Measurements from ENCODE around the gene TOP2A. TPM values are rescaled to one million over a fixed set of nuclear protein-coding genes. Genes with fewer than 3 reads are reported as not detected.
A peak's percentile ranks its signal among the peaks of the same experiment; 100 is the strongest.
"Not testable (repeated sequence)": the region's sequence is repeated elsewhere in the genome, so short reads cannot be mapped to it uniquely, and the experiment has no call there.

The TOP2A gene
- total RNA-seq, 2 donors from 2014 or later = 324 to 425 TPM

DNA sequence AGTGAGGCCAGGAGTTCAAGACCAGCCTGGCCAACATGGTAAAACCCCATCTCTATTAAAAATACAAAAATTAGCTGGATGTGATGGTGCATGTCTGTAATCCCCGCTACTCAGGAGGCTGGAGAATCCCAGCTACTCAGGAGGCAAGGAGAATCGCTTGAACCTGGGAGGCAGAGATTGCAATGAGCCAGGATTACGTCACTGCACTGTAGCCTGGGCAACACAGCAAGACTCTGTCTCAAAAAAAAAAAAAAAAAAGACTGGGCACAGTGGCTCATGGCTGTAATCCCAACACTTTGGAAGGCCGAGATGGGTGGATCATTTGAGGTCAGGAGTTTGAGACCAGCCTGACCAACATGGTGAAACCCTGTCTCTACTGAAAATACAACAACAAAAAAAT lies 8.2 kb downstream of the TOP2A start:
- not testable (repeated sequence) for ATAC-seq (replicated peaks in 1 of 2); H3K27me3 Mint-ChIP-seq (ENCODE audit: low read depth); H3K4me3 Mint-ChIP-seq; H3K4me1 Mint-ChIP-seq (ENCODE audit: low read depth); DNase-seq; H3K27ac Mint-ChIP-seq; H3K9me3 Mint-ChIP-seq
- peaks cover 10 to 59% of the 10 kb centered on the region in 2 donors for H3K36me3 Mint-ChIP-seq (ENCODE audit: insufficient read depth in 2 of 2)

DNA sequence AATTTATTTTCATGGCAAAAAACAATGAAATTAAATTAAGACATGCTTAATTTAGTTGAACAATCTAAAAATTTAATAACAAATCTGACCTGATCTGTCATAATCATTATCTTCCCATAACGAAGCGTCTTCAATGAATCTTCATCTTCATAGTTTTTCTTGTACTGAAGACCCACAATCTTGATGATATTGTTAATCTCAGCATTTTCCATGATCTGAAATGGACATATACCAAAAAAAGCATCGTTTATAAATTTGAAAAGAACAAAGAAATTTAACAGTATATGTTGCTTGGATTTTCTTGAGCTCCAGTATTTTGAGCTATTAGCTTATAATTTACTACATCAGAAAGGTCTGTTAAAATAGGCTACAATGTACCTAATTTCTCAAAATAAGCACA lies 10.2 kb downstream of the TOP2A start:
- ATAC-seq (replicated peaks in 1 of 2) = no peak
- no peaks in the 10 kb centered on the region for H3K27me3 Mint-ChIP-seq (ENCODE audit: low read depth)
- H3K27ac Mint-ChIP-seq = no peak overlapping the region
- H3K9me3 Mint-ChIP-seq = no peaks in the 10 kb centered on the region
- DNase-seq = no peak
- H3K36me3 Mint-ChIP-seq (ENCODE audit: insufficient read depth in 2 of 2) = peaks cover 9 to 60% of the 10 kb centered on the region in 2 donors
- H3K4me3 Mint-ChIP-seq = no peak overlapping the region
- H3K4me1 Mint-ChIP-seq (ENCODE audit: low read depth) = peaks cover 13% of the 10 kb centered on the region

DNA sequence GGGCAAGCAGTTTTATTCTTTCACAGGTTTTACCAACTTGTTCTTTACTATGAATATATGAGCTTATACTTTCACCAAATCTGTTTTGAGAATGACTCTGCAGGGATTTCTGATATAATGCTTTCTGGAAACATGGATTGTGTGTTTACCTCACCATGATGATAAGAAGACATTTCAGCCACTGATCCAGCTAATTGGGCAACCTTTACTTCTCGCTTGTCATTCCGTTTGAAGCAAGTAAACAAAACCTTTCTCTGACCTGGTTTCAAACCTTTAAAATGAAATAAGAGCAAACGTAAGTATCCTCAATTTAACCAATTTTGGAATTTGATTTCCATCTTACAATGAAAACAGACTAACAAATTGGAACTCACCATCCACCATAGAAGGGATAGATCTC lies 13.7 kb downstream of the TOP2A start:
- DNase-seq (no peak), ATAC-seq (replicated peaks in 1 of 2) (no peak)
- Mint-ChIP-seq H3K36me3 (ENCODE audit: insufficient read depth in 2 of 2) (peaks cover 12 to 61% of the 10 kb centered on the region in 2 donors), H3K4me3 (no peak overlapping the region), H3K4me1 (ENCODE audit: low read depth) (peaks cover 13% of the 10 kb centered on the region), H3K27ac (no peak overlapping the region), H3K27me3 (ENCODE audit: low read depth) (no peaks in the 10 kb centered on the region), H3K9me3 (no peaks in the 10 kb centered on the region)

DNA sequence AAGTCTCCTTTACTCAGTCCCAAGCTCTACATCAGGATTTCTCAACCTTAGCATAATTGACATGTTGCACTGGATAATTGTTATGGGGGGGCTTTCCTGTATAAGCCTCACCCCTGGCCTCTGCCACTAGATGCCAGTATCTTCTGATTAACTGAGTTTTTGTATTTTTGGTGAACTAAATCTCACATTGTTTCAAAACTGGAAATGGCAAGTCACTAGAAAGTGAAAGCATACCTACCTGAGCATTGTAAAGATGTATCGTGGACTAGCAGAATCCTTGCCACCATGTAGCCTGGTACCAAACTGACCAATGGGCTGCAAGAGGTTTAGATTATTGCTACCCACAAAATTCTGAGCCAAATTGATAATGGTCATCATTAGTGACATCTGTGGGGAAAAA lies 15.0 kb downstream of the TOP2A start:
- H3K27me3 Mint-ChIP-seq (ENCODE audit: low read depth) = no peaks in the 10 kb centered on the region
- no peak overlapping the region for H3K4me3 Mint-ChIP-seq
- no peak overlapping the region for H3K27ac Mint-ChIP-seq
- no peaks in the 10 kb centered on the region for H3K9me3 Mint-ChIP-seq
- DNase-seq (no peak), ATAC-seq (replicated peaks in 1 of 2) (peak in 1 of 2 donors; percentile 9)
- H3K4me1 Mint-ChIP-seq (ENCODE audit: low read depth) = peaks cover 13% of the 10 kb centered on the region
- peaks cover 11 to 71% of the 10 kb centered on the region in 2 donors for H3K36me3 Mint-ChIP-seq (ENCODE audit: insufficient read depth in 2 of 2)

DNA sequence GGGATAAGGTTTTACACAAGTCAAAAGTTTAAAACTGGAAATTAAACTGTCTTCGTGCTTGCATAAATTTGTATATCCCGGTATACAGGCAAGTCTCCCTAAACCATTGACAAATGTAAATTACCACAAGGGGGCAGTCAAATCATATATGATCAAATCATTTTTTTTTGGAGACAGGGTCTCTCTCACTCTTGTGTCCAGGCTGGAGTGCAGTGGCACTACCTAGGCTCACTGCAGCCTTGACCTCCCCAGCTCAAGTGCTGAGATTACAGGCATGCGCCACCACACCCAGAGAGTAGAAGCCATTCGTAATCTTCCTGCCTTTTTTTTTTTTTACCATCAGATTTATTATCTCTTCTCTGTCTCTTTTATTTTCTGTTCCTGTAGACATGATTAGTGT lies 18.5 kb downstream of the TOP2A start:
- H3K4me3 Mint-ChIP-seq = no peak overlapping the region
- no peaks in the 10 kb centered on the region for H3K9me3 Mint-ChIP-seq
- H3K4me1 Mint-ChIP-seq (ENCODE audit: low read depth) = peaks cover 11% of the 10 kb centered on the region
- no peaks in the 10 kb centered on the region for H3K27me3 Mint-ChIP-seq (ENCODE audit: low read depth)
- DNase-seq (no peak), ATAC-seq (replicated peaks in 1 of 2) (peak in 1 of 2 donors; percentile 52)
- peaks cover 12 to 65% of the 10 kb centered on the region in 2 donors for H3K36me3 Mint-ChIP-seq (ENCODE audit: insufficient read depth in 2 of 2)
- peak overlapping the region; percentile 40 for H3K27ac Mint-ChIP-seq

DNA sequence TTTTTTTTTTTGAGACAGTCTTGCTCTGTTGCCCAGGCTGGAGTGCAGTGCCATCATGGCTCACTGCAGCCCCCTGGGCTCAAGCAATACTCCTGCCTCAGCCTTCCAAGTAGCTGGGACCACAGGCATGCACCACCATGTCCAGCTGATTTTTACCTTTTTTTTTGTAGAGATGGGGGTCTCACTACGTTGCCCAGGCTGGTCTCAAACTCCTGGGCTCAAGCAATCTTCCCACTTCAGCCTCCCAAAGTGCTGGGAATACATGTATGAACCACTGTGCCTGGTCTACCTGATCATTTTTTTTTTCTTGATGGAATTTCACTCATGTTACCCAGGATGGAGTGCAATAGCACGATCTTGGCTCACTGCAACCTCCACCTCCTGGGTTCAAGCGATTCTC lies 31.1 kb downstream of the TOP2A start:
- H3K9me3 Mint-ChIP-seq; H3K27me3 Mint-ChIP-seq (ENCODE audit: low read depth); H3K4me1 Mint-ChIP-seq (ENCODE audit: low read depth); H3K4me3 Mint-ChIP-seq; ATAC-seq (replicated peaks in 1 of 2); H3K27ac Mint-ChIP-seq; DNase-seq: not testable (repeated sequence)
- peaks cover 0 to 25% of the 10 kb centered on the region in 2 donors for H3K36me3 Mint-ChIP-seq (ENCODE audit: insufficient read depth in 2 of 2)

DNA sequence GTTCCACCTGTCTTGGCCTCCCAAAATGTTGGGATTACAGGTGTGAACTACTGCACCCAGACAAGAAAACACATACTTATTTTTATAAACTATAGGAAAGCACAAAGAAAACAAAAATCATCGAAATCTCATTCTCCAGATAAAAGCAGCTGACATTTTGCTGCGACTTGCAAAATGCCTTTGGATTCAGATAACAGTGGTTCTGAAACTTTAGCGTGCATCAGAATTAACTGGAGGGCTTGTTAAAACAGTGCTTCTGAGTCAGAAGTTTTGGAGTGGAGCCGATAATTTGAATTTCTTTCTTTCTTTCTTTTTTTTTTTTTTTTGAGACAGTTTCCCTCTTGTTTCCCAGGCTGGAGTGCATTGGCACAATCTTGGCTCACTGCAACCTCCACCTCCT lies 35.4 kb downstream of the TOP2A start:
- H3K27me3 Mint-ChIP-seq (ENCODE audit: low read depth) = peaks cover 5% of the 10 kb centered on the region
- H3K9me3 Mint-ChIP-seq = no peaks in the 10 kb centered on the region
- H3K4me3 Mint-ChIP-seq = no peak overlapping the region
- H3K4me1 Mint-ChIP-seq (ENCODE audit: low read depth) = peaks cover under 1% of the 10 kb centered on the region
- no peak for DNase-seq
- no peak for ATAC-seq (replicated peaks in 1 of 2)
- H3K36me3 Mint-ChIP-seq (ENCODE audit: insufficient read depth in 2 of 2) = peaks cover 0 to 3% of the 10 kb centered on the region in 2 donors
- H3K27ac Mint-ChIP-seq = no peak overlapping the region

DNA sequence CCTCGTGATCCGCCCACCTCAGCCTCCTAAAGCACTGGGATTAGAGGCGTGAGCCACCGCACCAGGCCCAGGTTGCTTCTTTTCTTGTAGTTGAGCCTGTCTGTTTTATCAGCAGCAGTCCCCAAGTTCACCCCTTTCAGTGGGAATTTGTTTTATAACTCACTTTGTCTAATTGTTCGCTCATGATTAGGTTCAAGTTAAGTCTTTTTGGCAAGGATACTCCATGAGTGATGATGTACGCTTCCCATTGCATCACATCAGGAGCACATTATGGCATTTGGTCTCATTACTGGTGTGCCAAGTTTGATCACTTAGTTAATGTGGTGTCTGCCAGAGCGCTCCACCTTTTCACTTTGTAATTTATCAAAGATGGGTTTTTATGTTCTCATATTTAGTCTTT lies 38.7 kb downstream of the TOP2A start:
- Mint-ChIP-seq H3K36me3 (ENCODE audit: insufficient read depth in 2 of 2) (peaks cover 0 to 2% of the 10 kb centered on the region in 2 donors), H3K27ac (no peak overlapping the region), H3K27me3 (ENCODE audit: low read depth) (peaks cover 14% of the 10 kb centered on the region), H3K4me3 (no peak overlapping the region), H3K9me3 (no peaks in the 10 kb centered on the region), H3K4me1 (ENCODE audit: low read depth) (peaks cover 18% of the 10 kb centered on the region)
- DNase-seq (no peak), ATAC-seq (replicated peaks in 1 of 2) (no peak)

DNA sequence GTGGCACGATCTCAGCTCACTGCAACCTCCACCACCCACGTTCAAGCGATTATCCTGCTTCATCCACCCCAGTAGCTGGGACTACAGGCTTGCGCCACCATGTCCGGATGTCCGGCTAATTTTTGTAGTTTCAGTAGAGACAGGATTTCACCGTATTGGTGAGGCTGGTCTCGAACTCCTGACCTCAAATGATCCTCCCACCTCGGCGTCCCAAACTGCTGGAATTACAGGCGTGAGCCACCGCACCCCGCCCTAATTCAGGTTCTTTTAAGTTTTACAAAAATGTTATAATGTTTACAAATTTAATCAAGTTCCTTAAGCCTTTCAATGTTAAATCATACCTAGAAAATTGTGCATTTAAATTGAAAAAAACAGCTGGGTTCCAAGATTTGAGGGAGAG lies 39.9 kb downstream of the TOP2A start:
- no peak for DNase-seq
- H3K27me3 Mint-ChIP-seq (ENCODE audit: low read depth) = peaks cover 14% of the 10 kb centered on the region
- H3K27ac Mint-ChIP-seq = no peak overlapping the region
- no peak for ATAC-seq (replicated peaks in 1 of 2)
- H3K4me3 Mint-ChIP-seq = no peak overlapping the region
- H3K9me3 Mint-ChIP-seq = peaks cover 5% of the 10 kb centered on the region in 2 donors
- peaks cover 30% of the 10 kb centered on the region for H3K4me1 Mint-ChIP-seq (ENCODE audit: low read depth)
- peaks cover 6% of the 10 kb centered on the region in 2 donors for H3K36me3 Mint-ChIP-seq (ENCODE audit: insufficient read depth in 2 of 2)

DNA sequence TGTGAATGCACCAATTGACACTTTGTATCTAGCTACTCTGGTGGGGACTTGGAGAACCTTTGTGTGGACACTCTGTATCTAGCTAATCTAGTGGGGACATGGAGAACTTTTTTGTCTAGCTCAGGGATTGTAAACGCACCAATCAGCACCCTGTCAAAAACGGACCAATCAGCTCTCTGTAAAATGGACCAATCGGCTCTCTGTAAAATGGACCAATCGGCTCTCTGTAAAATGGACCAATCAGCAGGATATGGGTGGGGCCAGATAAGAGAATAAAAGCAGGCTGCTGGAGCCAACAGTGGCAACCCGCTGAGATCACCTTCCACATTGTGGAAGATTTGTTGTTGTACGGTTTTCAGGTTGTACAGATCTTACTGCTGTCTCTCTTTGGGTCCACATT lies 41.2 kb downstream of the TOP2A start:
- ATAC-seq (replicated peaks in 1 of 2) = peak in 1 of 2 donors; percentile 28
- H3K9me3 Mint-ChIP-seq; H3K27ac Mint-ChIP-seq; DNase-seq; H3K36me3 Mint-ChIP-seq (ENCODE audit: insufficient read depth in 2 of 2): not testable (repeated sequence)
- Mint-ChIP-seq H3K27me3 (ENCODE audit: low read depth) (peaks cover 14% of the 10 kb centered on the region), H3K4me3 (peak overlapping the region; percentile 12 to 67), H3K4me1 (ENCODE audit: low read depth) (peaks cover 43% of the 10 kb centered on the region)

DNA sequence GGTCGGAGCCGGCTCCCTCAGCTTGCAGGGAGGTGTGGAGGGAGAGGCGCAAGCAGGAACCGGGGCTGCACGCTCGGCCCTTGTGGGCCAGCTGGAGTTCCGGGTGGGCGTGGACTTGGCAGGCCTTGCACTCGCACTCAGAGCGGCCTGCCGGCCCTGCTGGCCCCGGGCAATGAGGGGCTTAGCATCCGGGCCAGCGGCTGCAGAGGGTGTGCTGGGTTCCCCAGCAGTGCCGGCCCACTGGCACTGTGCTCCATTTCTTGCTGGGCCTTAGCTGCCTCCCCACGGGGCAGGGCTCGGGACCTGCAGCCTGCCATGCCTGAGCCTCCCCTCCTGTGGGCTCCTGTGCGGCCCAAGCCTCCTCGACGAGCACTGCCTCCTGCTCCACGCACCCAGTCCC lies 41.9 kb downstream of the TOP2A start:
- H3K4me3 Mint-ChIP-seq; H3K27ac Mint-ChIP-seq; DNase-seq; ATAC-seq (replicated peaks in 1 of 2); H3K9me3 Mint-ChIP-seq; H3K36me3 Mint-ChIP-seq (ENCODE audit: insufficient read depth in 2 of 2): not testable (repeated sequence)
- H3K27me3 Mint-ChIP-seq (ENCODE audit: low read depth) = peaks cover 14% of the 10 kb centered on the region
- H3K4me1 Mint-ChIP-seq (ENCODE audit: low read depth) = peaks cover 48% of the 10 kb centered on the region

DNA sequence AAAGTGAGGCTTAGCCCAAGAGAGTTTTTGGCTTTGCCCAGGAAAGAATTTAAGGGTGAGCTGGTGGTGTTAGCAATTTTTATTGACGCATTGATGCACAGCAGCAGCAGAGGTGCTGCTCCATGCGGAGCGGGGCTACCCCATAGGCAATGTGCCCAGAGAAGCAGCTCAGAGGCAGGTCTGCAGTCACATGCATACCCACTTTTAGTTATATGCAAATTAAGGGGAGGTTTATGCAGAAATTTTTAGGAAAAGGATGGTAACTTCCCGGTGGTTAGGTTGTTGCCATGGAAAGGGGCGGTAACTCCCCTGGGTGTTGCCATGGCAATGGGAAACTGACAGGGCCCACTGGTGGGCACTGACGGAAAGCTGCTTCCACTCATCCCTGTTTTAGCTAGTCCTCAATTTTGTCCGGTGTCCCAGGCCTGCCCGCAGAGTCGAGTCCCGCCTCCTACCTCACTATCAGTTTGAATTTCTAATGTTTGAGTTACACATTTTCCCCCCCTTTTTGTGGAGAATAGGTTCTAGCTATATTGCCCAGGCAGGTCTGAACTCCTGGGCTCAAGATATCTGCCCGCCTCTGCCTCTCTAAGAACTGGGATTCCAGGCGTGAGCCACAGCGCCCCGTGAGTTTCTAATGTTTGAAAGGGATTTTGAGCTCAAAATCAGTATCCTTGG lies 42.7 kb downstream of the TOP2A start:
- Mint-ChIP-seq H3K27ac (no peak overlapping the region), H3K9me3 (peaks cover 5 to 7% of the 10 kb centered on the region in 2 donors), H3K4me1 (ENCODE audit: low read depth) (peaks cover 48% of the 10 kb centered on the region), H3K27me3 (ENCODE audit: low read depth) (peaks cover 14% of the 10 kb centered on the region), H3K36me3 (ENCODE audit: insufficient read depth in 2 of 2) (peaks cover 6% of the 10 kb centered on the region in 2 donors), H3K4me3 (no peak overlapping the region)
- DNase-seq = no peak
- ATAC-seq (replicated peaks in 1 of 2) = no peak

DNA sequence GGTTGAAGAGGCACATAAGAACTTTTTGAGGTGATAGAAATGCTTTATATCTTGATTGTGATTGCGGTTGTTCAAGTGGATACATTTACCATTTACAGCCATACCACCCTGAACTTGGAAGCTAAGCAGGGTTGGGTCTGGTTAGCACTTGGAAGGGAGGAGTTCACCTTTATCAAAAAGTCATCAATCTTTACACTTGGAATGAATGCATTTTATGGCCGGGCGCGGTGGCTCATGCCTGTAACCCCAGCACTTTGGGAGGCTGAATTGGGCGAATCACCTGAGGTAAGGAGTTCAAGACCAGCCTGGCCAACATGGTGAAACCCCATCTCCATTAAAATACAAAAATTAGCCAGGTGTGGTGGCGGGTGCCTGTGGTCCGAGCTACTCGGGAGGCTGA lies 43.7 kb downstream of the TOP2A start:
- ATAC-seq (replicated peaks in 1 of 2) = no peak
- peaks cover 6% of the 10 kb centered on the region in 2 donors for H3K36me3 Mint-ChIP-seq (ENCODE audit: insufficient read depth in 2 of 2)
- DNase-seq = no peak
- peaks cover 5 to 7% of the 10 kb centered on the region in 2 donors for H3K9me3 Mint-ChIP-seq
- H3K27ac Mint-ChIP-seq = peak overlapping the region; percentile 74
- H3K27me3 Mint-ChIP-seq (ENCODE audit: low read depth) = peaks cover 10% of the 10 kb centered on the region
- peaks cover 48% of the 10 kb centered on the region for H3K4me1 Mint-ChIP-seq (ENCODE audit: low read depth)
- peak overlapping the region in 1 of 2 donors; percentile 38 for H3K4me3 Mint-ChIP-seq

DNA sequence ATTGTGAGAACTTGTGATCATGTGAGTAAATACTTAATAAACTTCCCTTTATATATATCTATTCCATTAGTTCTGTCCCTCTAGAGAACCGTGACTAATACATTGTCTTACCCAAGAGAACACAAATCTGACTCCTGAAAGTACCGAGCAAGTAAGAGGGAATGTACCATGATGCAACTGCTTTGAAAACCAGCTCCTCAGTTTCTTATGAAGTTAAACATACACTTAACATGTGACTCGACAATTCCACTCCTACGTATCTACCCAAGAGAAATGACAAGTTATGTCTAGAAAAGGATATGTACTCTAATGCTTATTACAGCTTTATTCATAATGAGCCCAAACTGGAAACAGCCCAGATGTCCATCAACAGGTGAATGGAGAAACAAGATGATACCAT lies 44.4 kb downstream of the TOP2A start:
- peak; percentile 75 to 79 for ATAC-seq (replicated peaks in 1 of 2)
- Mint-ChIP-seq H3K4me1 (ENCODE audit: low read depth) (peaks cover 48% of the 10 kb centered on the region), H3K36me3 (ENCODE audit: insufficient read depth in 2 of 2) (peaks cover 6% of the 10 kb centered on the region in 2 donors), H3K27ac (peak overlapping the region; percentile 74), H3K9me3 (peaks cover 5 to 7% of the 10 kb centered on the region in 2 donors), H3K27me3 (ENCODE audit: low read depth) (peaks cover 9% of the 10 kb centered on the region), H3K4me3 (peak overlapping the region; percentile 38 to 40)
- no peak for DNase-seq

Measured in activated T-cell treated with anti-CD3 and anti-CD28 coated beads, Interleukin-2, amount 50 U/mL, for 72 hours (primary cell).